ENCODE results near the gene JAG1.

GRCh38 chr20:10639077-10639736 lies 34.6 kb downstream of the JAG1 start:
- no peak for TF ChIP-seq CTCF (IDR thresholded peaks at IDR 0.05)
- no peak for TF ChIP-seq POLR2A (IDR thresholded peaks at IDR 0.05)

Measured in testis (tissue), 2 donors.